Kidney epithelial cell (primary cell): ENCODE data around the gene CAMTA1. TPM values are rescaled to one million over a fixed set of nuclear protein-coding genes. Genes with fewer than 3 reads are reported as not detected.

Experiments used
- DNase-seq: peaks from one replicate; pipeline ENCODE4 v3.0.0-alpha.2; 2010; ENCODE audit warnings: low read depth
- H3K27me3 ChIP-seq: 2 replicates; pipeline ENCODE4 v1.6.0; 2011; ENCODE audit warnings: low read length; ENCODE audit not compliant: control insufficient read depth, insufficient read depth
- H3K36me3 ChIP-seq: 2 replicates; pipeline ENCODE4 v1.5.1; 2011; ENCODE audit warnings: low read length; ENCODE audit not compliant: control insufficient read depth, insufficient read depth
- H3K4me3 ChIP-seq: 2 replicates; pipeline ENCODE4 v1.5.1; 2011; ENCODE audit warnings: low read depth, mild to moderate bottlenecking, control low read depth, low read length
- total RNA-seq: library from RNA; depleted of rRNA; stranded (reverse); fragments of >200 nt; gene quantifications from 2 replicates; pipeline ENCODE4 v1.2.3, GENCODE V29; 2015
- TF ChIP-seq, protein P1 (sequence below): IDR thresholded peaks from 2 replicates; pipeline ENCODE4 v1.5.1; 2011; ENCODE audit warnings: mild to moderate bottlenecking, moderate library complexity, low read length, control low read depth, inconsistent platforms; ENCODE audit not compliant: insufficient read depth, poor library complexity, severe bottlenecking

The CAMTA1 gene
- total RNA-seq, 1 donor from 2014 or later: 76.5 TPM

DNA sequence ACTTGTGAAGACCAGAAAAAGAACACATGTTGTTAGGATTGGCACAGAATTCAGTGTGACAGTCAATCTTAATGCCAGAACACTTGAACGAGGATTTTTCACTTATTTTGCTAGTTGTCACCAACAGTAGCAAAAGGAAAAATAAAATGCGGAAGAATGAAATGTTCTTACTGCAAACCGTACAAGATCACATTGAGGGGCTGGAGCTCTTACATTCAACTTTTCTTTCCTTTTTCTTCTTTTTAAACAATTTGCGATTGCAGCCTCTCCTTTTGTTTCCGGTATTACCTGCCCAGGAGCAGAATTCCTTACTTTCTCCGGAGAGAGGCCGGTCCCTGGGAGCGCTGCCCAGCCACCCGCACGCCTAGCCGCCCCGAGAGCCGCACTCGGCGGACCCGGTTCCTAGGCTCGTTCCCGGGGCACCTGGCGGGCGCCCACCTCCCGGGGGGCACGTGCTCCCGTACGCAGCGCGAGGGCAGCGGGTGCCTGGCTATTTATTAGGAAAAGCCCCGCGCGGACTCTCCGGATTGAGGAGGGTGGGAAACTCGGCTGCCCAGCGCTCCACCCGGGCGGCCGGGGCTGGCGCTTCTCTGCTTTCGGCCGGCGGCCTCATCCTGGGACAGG, 1.2 kb upstream of the CAMTA1 start:
- DNase-seq: no peak
- peak overlapping the region; percentile 82 for H3K4me3 ChIP-seq
- TF ChIP-seq, protein P1, sequence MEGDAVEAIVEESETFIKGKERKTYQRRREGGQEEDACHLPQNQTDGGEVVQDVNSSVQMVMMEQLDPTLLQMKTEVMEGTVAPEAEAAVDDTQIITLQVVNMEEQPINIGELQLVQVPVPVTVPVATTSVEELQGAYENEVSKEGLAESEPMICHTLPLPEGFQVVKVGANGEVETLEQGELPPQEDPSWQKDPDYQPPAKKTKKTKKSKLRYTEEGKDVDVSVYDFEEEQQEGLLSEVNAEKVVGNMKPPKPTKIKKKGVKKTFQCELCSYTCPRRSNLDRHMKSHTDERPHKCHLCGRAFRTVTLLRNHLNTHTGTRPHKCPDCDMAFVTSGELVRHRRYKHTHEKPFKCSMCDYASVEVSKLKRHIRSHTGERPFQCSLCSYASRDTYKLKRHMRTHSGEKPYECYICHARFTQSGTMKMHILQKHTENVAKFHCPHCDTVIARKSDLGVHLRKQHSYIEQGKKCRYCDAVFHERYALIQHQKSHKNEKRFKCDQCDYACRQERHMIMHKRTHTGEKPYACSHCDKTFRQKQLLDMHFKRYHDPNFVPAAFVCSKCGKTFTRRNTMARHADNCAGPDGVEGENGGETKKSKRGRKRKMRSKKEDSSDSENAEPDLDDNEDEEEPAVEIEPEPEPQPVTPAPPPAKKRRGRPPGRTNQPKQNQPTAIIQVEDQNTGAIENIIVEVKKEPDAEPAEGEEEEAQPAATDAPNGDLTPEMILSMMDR: no peak
- no peaks in the 10 kb centered on the region for H3K36me3 ChIP-seq
- no peaks in the 10 kb centered on the region for H3K27me3 ChIP-seq

DNA sequence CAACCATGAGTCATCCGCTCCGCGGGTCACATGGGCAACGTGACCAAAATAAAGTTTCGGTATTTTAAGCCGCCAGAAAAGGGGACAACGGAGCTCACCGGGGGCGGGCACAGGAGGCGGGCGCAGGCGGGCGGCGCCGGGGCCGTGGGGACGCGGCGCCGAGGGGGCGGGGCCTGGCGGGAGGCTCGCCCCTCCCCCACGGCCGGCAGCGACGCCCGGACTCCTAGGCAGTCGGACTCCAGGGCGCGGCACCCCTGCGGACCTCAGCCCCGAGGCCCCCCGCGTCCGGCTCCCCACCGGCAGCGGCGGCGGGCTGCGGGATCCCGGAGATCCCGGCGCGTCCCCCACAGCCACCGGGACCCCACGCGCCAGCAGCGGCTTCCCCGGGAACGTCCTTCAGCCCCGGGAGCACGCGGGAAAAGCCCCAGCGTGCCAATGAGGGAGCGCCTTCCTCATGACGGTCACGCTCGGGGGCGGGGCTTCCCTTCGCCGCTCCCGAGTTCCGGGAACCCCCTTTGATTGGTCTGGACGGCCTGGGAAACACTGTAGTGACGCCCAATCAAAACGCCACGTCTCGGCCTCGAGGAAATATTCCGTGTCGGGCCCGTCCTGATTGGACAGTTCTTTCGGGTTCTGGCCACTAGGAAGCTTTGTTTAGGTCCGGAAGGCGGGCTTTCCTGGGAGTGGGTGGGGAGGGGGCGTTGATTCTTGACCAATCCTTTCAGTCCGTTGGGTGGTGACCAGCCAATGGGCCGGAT, 515 bp upstream of the CAMTA1 start:
- peak; percentile 100 for DNase-seq
- H3K36me3 ChIP-seq: no peaks in the 10 kb centered on the region
- peak overlapping the region; percentile 82 for H3K4me3 ChIP-seq
- H3K27me3 ChIP-seq: no peaks in the 10 kb centered on the region
- TF ChIP-seq, protein P1: no peak

DNA sequence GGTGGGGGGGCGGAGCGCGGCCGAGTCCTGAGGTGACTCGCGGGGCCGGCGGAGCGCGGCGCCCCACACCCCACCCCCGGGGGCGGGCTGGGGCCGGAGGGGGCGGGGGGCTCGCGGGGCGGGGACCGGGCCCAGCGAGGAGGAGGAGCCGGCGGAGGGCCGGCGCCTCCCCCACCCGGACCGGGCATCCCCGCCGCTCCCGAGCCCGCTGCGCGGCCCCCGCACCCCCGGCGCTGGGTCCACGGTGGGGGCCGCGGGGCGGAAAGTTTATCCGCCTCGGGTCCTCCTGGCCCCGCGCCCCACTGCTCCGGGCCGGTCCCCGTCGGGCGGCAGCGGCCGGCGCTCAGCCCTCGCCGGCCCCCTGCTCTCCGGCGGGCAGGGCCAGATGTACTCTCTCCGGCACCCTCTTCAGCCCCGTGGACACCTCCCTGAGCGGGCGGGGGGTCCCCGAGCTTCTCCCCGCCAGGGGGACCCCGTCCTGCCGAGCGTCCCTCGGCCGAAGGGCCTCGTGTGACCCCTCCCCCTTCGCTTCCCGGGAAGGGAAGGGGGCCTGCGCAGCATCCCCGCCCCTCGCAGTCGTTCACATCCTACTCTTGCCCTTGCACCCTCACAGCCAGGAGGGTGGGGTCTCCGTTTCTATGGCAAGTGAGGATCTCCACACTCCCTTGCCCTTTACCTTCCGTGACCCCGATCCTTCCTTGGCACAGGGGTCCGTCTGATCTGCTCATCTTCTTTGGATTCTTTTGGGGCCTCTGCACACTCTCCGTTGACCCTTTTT, 663 bp downstream of the CAMTA1 start:
- DNase-seq: no peak
- no peaks in the 10 kb centered on the region for H3K36me3 ChIP-seq
- no peaks in the 10 kb centered on the region for H3K27me3 ChIP-seq
- TF ChIP-seq, protein P1: no peak
- peak overlapping the region; percentile 59 for H3K4me3 ChIP-seq

DNA sequence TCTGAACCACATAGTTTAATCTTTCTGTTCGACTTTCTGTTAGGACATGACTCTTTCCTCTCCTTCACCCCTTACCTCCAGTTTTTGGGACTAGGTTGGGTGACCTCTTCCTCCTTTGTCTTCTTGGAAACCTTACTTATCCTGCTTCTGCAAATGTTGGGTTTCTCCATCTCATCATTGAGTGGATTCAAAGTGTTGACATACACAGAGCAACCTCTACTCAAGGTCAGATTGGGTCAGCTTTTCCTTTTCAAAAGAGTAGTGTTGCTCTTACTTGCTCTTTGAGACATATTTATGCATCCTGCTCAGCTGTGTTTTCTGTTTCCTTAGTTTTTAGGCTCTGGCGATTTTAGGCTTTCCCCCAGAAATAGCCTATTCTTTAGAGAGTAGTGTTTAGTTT, 3.7 kb downstream of the CAMTA1 start:
- no peak for DNase-seq
- no peaks in the 10 kb centered on the region for H3K27me3 ChIP-seq
- TF ChIP-seq, protein P1: no peak
- H3K36me3 ChIP-seq: no peaks in the 10 kb centered on the region
- H3K4me3 ChIP-seq: no peak overlapping the region

DNA sequence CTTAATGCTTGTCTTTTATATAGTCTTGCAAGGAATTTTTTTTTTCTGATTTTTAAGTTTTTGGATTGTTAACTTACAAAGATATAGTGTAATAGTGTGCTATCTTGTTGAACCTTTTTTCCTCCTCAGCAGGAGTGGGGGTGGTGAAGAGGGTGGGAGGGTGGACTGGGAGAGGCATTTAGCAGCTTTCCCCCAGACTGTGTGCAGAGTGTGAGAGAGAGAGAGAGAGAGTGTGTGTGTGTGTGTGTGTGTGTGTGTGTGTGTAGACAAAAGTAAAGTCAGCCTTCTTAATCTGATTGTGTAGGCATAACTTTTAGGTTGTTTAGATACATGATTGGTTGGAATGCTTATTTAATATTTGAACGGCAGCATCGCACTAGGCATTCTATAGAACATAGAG, 4.9 kb downstream of the CAMTA1 start:
- Histone ChIP-seq H3K36me3 (no peaks in the 10 kb centered on the region), H3K27me3 (no peaks in the 10 kb centered on the region), H3K4me3 (no peak overlapping the region)
- TF ChIP-seq, protein P1: no peak
- no peak for DNase-seq
